ENCODE data around the gene NFATC2.

Gene NFATC2

GRCh38 chr20:51536116-51537069, 6.1 kb downstream of the NFATC2 start:
- DNase-seq (ENCODE audit: low read depth): no peak

- no peak for DNase-seq (ENCODE audit: low read depth)
Measured at GRCh38 chr20:51535674-51536073, 6.8 kb downstream of the NFATC2 start.

GRCh38 chr20:51535075-51535386, 7.5 kb downstream of the NFATC2 start:
- no peak for DNase-seq (ENCODE audit: low read depth)

- DNase-seq (ENCODE audit: low read depth): no peak
Measured at GRCh38 chr20:51533291-51534172, 9.0 kb downstream of the NFATC2 start.

GRCh38 chr20:51532577-51533191, 9.8 kb downstream of the NFATC2 start:
- no peak for DNase-seq (ENCODE audit: low read depth)

GRCh38 chr20:51531712-51532456, 10.6 kb downstream of the NFATC2 start:
- DNase-seq (ENCODE audit: low read depth): no peak

GRCh38 chr20:51531141-51531710, 11.3 kb downstream of the NFATC2 start:
- no peak for DNase-seq (ENCODE audit: low read depth)

- no peak for DNase-seq (ENCODE audit: low read depth)
Measured at GRCh38 chr20:51529758-51530157, 12.8 kb downstream of the NFATC2 start.

GRCh38 chr20:51529081-51529681, 13.3 kb downstream of the NFATC2 start:
- peak; percentile 54 for DNase-seq (ENCODE audit: low read depth)

- no peak for DNase-seq (ENCODE audit: low read depth)
Measured at GRCh38 chr20:51528263-51529027, 14.1 kb downstream of the NFATC2 start.

GRCh38 chr20:51526754-51527153, 15.8 kb downstream of the NFATC2 start:
- DNase-seq (ENCODE audit: low read depth): no peak

GRCh38 chr20:51526106-51526470, 16.4 kb downstream of the NFATC2 start:
- DNase-seq (ENCODE audit: low read depth): no peak

- no peak for DNase-seq (ENCODE audit: low read depth)
Measured at GRCh38 chr20:51525241-51526105, 17.0 kb downstream of the NFATC2 start.

GRCh38 chr20:51523276-51524013, 19.1 kb downstream of the NFATC2 start:
- no peak for DNase-seq (ENCODE audit: low read depth)

- no peak for DNase-seq (ENCODE audit: low read depth)
Measured at GRCh38 chr20:51522207-51522606, 20.3 kb downstream of the NFATC2 start.

GRCh38 chr20:51517839-51518238, 24.7 kb downstream of the NFATC2 start:
- DNase-seq (ENCODE audit: low read depth): no peak

GRCh38 chr20:51516855-51517254, 25.7 kb downstream of the NFATC2 start:
- DNase-seq (ENCODE audit: low read depth): no peak

- DNase-seq (ENCODE audit: low read depth): no peak
Measured at GRCh38 chr20:51514836-51515235, 27.7 kb downstream of the NFATC2 start.

- no peak for DNase-seq (ENCODE audit: low read depth)
Measured at GRCh38 chr20:51514249-51514648, 28.3 kb downstream of the NFATC2 start.

All from stromal cell of bone marrow (primary cell).